Loucy (cell line): ENCODE results near the gene KRTAP1-5.

Experiments used
- EZH2phosphoT487 ChIP-seq: fragments of 200-600 bp; IDR thresholded peaks from 2 replicates; pipeline ENCODE4 v1.6.1; 2018; ENCODE audit warnings: antibody characterized with exemption, mild to moderate bottlenecking, moderate library complexity, borderline replicate concordance
- TF ChIP-seq, protein P1 (sequence below): fragments of 200-600 bp; sonication (generic); conservative IDR thresholded peaks from 2 replicates; pipeline ENCODE4 v1.5.1; 2014; ENCODE audit warnings: mild to moderate bottlenecking, antibody characterized with exemption, low read length

DNA sequence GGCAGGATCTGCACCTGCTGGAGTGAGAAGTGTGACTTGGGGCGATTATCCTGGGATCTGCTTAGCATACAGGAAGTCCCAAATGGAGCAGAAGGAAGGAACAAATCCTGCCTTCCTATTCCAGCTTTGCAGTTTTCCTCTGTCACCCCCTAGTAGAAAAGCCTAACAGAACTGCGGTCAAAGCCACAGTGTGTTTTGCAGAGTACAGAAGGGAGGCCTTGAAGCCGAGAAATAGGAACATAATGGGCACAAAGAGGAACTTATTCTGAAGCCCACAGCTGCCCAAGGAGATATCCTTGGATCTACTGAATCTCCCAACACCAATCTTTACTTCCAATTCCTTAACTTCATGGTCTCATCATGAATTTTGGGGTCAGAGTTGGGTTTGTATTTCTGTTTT lies 8.5 kb downstream of the KRTAP1-5 start:
- TF ChIP-seq, protein P1, sequence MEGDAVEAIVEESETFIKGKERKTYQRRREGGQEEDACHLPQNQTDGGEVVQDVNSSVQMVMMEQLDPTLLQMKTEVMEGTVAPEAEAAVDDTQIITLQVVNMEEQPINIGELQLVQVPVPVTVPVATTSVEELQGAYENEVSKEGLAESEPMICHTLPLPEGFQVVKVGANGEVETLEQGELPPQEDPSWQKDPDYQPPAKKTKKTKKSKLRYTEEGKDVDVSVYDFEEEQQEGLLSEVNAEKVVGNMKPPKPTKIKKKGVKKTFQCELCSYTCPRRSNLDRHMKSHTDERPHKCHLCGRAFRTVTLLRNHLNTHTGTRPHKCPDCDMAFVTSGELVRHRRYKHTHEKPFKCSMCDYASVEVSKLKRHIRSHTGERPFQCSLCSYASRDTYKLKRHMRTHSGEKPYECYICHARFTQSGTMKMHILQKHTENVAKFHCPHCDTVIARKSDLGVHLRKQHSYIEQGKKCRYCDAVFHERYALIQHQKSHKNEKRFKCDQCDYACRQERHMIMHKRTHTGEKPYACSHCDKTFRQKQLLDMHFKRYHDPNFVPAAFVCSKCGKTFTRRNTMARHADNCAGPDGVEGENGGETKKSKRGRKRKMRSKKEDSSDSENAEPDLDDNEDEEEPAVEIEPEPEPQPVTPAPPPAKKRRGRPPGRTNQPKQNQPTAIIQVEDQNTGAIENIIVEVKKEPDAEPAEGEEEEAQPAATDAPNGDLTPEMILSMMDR: no peak
- no peak for TF ChIP-seq EZH2phosphoT487
